H1 (cell line): ENCODE results near the gene ACE. TPM values are rescaled to one million over a fixed set of nuclear protein-coding genes. Genes with fewer than 3 reads are reported as not detected.

Source experiments
- CTCF ChIA-PET: fragments of 300-600 bp; sonication (Branson Sonifier 250); formaldehyde crosslinking; loops from one replicate; lab custom pipeline; 2021; ENCODE audit not compliant: partially characterized antibody; lab: Charles Lee
- POLR2A ChIA-PET: fragments of 300-600 bp; sonication (Branson Sonifier 250); formaldehyde crosslinking; loops from one replicate; lab custom pipeline; 2021; ENCODE audit warnings: inconsistent platforms; ENCODE audit not compliant: partially characterized antibody; lab: Charles Lee
- DNase-seq, 2 experiments: peaks; one replicate each; pipeline versions ENCODE4 v3.0.0 to v3.0.0-alpha.2; 2010 to 2022; ENCODE audit warnings: low spot score in 2 of 2, low read depth in 1 of 2, mixed read lengths in 1 of 2
- FAIRE-seq: peaks from 2 replicates; lab custom pipeline; 2011; peaks lifted over from hg19 to GRCh38; lab: Jason Lieb, UNC
- H2AFZ ChIP-seq: 2 replicates; pipeline ENCODE4 v1.8.1; 2012; ENCODE audit warnings: low read length, inconsistent platforms
- H2AK5ac ChIP-seq: 2 replicates; pipeline ENCODE4 v1.6.1; 2013; ENCODE audit warnings: low read depth, low read length
- H2BK120ac ChIP-seq: replicated peaks from 2 replicates; pipeline ENCODE3; 2013; ENCODE audit warnings: low read depth, low read length, inconsistent platforms
- H2BK12ac ChIP-seq: 2 replicates; pipeline ENCODE4 v1.6.1; 2013; ENCODE audit warnings: low read depth, low read length
- H2BK15ac ChIP-seq: 2 replicates; pipeline ENCODE4 v1.6.1; 2013; ENCODE audit warnings: low read length
- H2BK20ac ChIP-seq: 2 replicates; pipeline ENCODE4 v1.6.1; 2013; ENCODE audit warnings: low read length
- H2BK5ac ChIP-seq: 2 replicates; pipeline ENCODE4 v1.6.1; 2013; ENCODE audit warnings: low read depth, low read length
- H3K14ac ChIP-seq: 2 replicates; pipeline ENCODE4 v1.6.1; 2013; ENCODE audit warnings: inconsistent platforms; ENCODE audit not compliant: insufficient read length
- H3K18ac ChIP-seq: 2 replicates; pipeline ENCODE4 v1.6.1; 2013; ENCODE audit warnings: low read length; ENCODE audit errors: extremely low read depth
- H3K23ac ChIP-seq: 2 replicates; pipeline ENCODE4 v1.6.1; 2013; ENCODE audit warnings: inconsistent platforms; ENCODE audit not compliant: insufficient read length
- H3K23me2 ChIP-seq: 2 replicates; pipeline ENCODE4 v1.6.1; 2013; ENCODE audit warnings: low read depth, low read length
- H3K27ac ChIP-seq: 2 replicates; pipeline ENCODE4 v1.6.1; 2011; ENCODE audit warnings: low read depth, low read length, inconsistent platforms
- H3K27me3 ChIP-seq, 4 experiments: replicated peaks in 1 of 4; 1 replicate in 1 of 4; 2 replicates in 3 of 4; pipeline versions ENCODE4 v1.6.1 to v1.8.1; 2011 to 2013; ENCODE audit warnings: low read length in 3 of 4, mild to moderate bottlenecking in 3 of 4, inconsistent platforms in 2 of 4, mixed read lengths in 2 of 4, moderate library complexity in 1 of 4; ENCODE audit not compliant: control insufficient read depth in 3 of 4, insufficient read depth in 3 of 4; ENCODE audit errors: extremely low read depth in 1 of 4
- H3K36me3 ChIP-seq, 4 experiments: 2 replicates each; pipeline versions ENCODE4 v1.6.1 to v1.8.1; 2011 to 2013; ENCODE audit warnings: mild to moderate bottlenecking in 4 of 4, low read length in 3 of 4, moderate library complexity in 2 of 4, control low read depth in 1 of 4, inconsistent platforms in 1 of 4; ENCODE audit not compliant: insufficient read depth in 4 of 4, control insufficient read depth in 2 of 4
- H3K4ac ChIP-seq: replicated peaks from 2 replicates; pipeline ENCODE3; 2013; ENCODE audit warnings: low read length, low read depth, mixed read lengths, inconsistent platforms; ENCODE audit not compliant: insufficient read length
- H3K4me1 ChIP-seq, 4 experiments: replicated peaks in 1 of 4; 1 replicate in 1 of 4; 2 replicates in 3 of 4; pipeline versions ENCODE4 v1.6.1 to v1.8.1; 2011 to 2013; ENCODE audit warnings: low read length in 3 of 4, inconsistent platforms in 2 of 4, mixed read lengths in 1 of 4; ENCODE audit not compliant: insufficient read depth in 4 of 4, control insufficient read depth in 3 of 4
- H3K4me2 ChIP-seq, 2 experiments: 2 replicates each; pipeline versions ENCODE4 v1.6.1 to v1.8.1; 2011 to 2013; ENCODE audit warnings: low read depth in 2 of 2, low read length in 2 of 2, control low read depth in 1 of 2, inconsistent platforms in 1 of 2, mild to moderate bottlenecking in 1 of 2; ENCODE audit not compliant: insufficient read depth in 1 of 2
- H3K4me3 ChIP-seq, 4 experiments: fragments of 200-600, 300-600 bp in 1 of 4; sonication (generic), shearing (Covaris generic), sonication (Bioruptor Twin) in 1 of 4; 2 replicates each; pipeline versions ENCODE4 v1.5.1 to v1.8.1; 2011 to 2016; ENCODE audit warnings: low read length in 4 of 4, low read depth in 3 of 4, control low read depth in 2 of 4, inconsistent platforms in 2 of 4, mild to moderate bottlenecking in 2 of 4, mixed read lengths in 1 of 4, moderate library complexity in 1 of 4; ENCODE audit not compliant: insufficient read depth in 2 of 4; ENCODE audit errors: extremely low read depth in 1 of 4
- H3K56ac ChIP-seq: replicated peaks from 2 replicates; pipeline ENCODE3; 2013; ENCODE audit warnings: low read depth, mild to moderate bottlenecking, mixed read lengths, low read length, inconsistent platforms; ENCODE audit not compliant: insufficient read length
- H3K79me1 ChIP-seq: 2 replicates; pipeline ENCODE4 v1.6.1; 2013; ENCODE audit warnings: low read depth, low read length, control low read depth
- H3K79me2 ChIP-seq, 2 experiments: 2 replicates each; pipeline versions ENCODE4 v1.6.1 to v1.8.1; 2012 to 2013; ENCODE audit warnings: low read length in 2 of 2, mild to moderate bottlenecking in 2 of 2, inconsistent platforms in 1 of 2; ENCODE audit not compliant: insufficient read depth in 2 of 2, control insufficient read depth in 1 of 2
- H3K9ac ChIP-seq, 4 experiments: replicated peaks in 1 of 4; 1 replicate in 1 of 4; 2 replicates in 3 of 4; pipeline versions ENCODE4 v1.6.1 to v1.8.1; 2011 to 2013; ENCODE audit warnings: low read depth in 3 of 4, low read length in 3 of 4, control low read depth in 2 of 4, mild to moderate bottlenecking in 2 of 4, moderate library complexity in 2 of 4, inconsistent platforms in 1 of 4; ENCODE audit errors: extremely low read depth in 1 of 4
- H3K9me3 ChIP-seq, 2 experiments: 2 replicates each; pipeline versions ENCODE4 v1.6.1 to v1.8.1; 2012 to 2013; ENCODE audit warnings: mild to moderate bottlenecking in 2 of 2, moderate library complexity in 2 of 2, control low read depth in 1 of 2, inconsistent platforms in 1 of 2, low read depth in 1 of 2, low read length in 1 of 2, mixed read lengths in 1 of 2; ENCODE audit not compliant: insufficient read depth in 2 of 2
- H4K20me1 ChIP-seq, 2 experiments: replicated peaks in 1 of 2; 2 replicates each; pipeline versions ENCODE3 to v1.8.1; 2011 to 2013; ENCODE audit warnings: inconsistent platforms in 2 of 2, low read length in 2 of 2, mild to moderate bottlenecking in 1 of 2; ENCODE audit not compliant: insufficient read depth in 2 of 2, control insufficient read depth in 1 of 2
- H4K5ac ChIP-seq: 2 replicates; pipeline ENCODE4 v1.6.1; 2013; ENCODE audit warnings: low read length, low read depth, mixed read lengths, inconsistent platforms; ENCODE audit not compliant: insufficient read length
- H4K8ac ChIP-seq: 2 replicates; pipeline ENCODE4 v1.8.0; 2013; ENCODE audit warnings: mild to moderate bottlenecking, moderate library complexity, low read length, inconsistent platforms; ENCODE audit not compliant: insufficient read depth; ENCODE audit errors: extremely low read depth
- H4K91ac ChIP-seq: replicated peaks from 2 replicates; pipeline ENCODE3; 2013; ENCODE audit warnings: low read length, mixed read lengths, inconsistent platforms; ENCODE audit not compliant: insufficient read length
- ASH2L ChIP-seq: fragments of 200-600, 300-600 bp; sonication (generic); IDR thresholded peaks from one replicate; pipeline ENCODE4 v1.7.1; 2017; ENCODE audit warnings: low read length
- CTBP2 ChIP-seq: IDR thresholded peaks from 2 replicates; pipeline ENCODE4 v1.7.0; 2011; ENCODE audit warnings: borderline replicate concordance, mild to moderate bottlenecking, moderate library complexity, mixed read lengths, low read length; ENCODE audit not compliant: insufficient read depth, insufficient read length
- E2F6 ChIP-seq: IDR thresholded peaks from 2 replicates; pipeline ENCODE4 v1.6.1; 2012; ENCODE audit warnings: inconsistent platforms
- EGR1 ChIP-seq: IDR thresholded peaks from 2 replicates; pipeline ENCODE4 v1.6.1; 2011; ENCODE audit warnings: low read depth, low read length, borderline replicate concordance
- HDAC2 ChIP-seq, 2 experiments: fragments of 300-600 bp in 1 of 2; sonication (generic) in 1 of 2; IDR thresholded peaks; 2 replicates each; pipeline ENCODE4 v1.6.1; 2011 to 2012; ENCODE audit warnings: low read depth in 2 of 2, low read length in 2 of 2, mild to moderate bottlenecking in 2 of 2, moderate library complexity in 2 of 2, borderline replicate concordance in 1 of 2, inconsistent platforms in 1 of 2
- MAFK ChIP-seq: IDR thresholded peaks from 2 replicates; pipeline ENCODE4 v1.6.1; 2012; ENCODE audit warnings: low read depth, mild to moderate bottlenecking, improper control_type of control experiment, low read length
- PHF8 ChIP-seq: fragments of 200-600 bp; sonication (generic); conservative IDR thresholded peaks from 2 replicates; pipeline ENCODE4 v1.7.1; 2012; ENCODE audit warnings: low read depth, mild to moderate bottlenecking, inconsistent platforms, low read length, moderate library complexity
- SP4 ChIP-seq: IDR thresholded peaks from 2 replicates; pipeline ENCODE4 v1.6.1; 2012; ENCODE audit warnings: low read length, inconsistent platforms
- TAF1 ChIP-seq: IDR thresholded peaks from 2 replicates; pipeline ENCODE4 v1.6.1; 2011; ENCODE audit warnings: mild to moderate bottlenecking, low read depth, low read length
- WGBS, 2 experiments: shearing (Covaris generic) in 1 of 2; methylation state at CpG; one replicate each; pipeline versions ENCODE4 v1.1.6 to v1.1.7; 2013 to 2015; ENCODE audit warnings: low lambda C conversion rate in 2 of 2, mixed read lengths in 2 of 2, inconsistent platforms in 1 of 2, low coverage in 1 of 2, missing lambda C conversion rate in 1 of 2; ENCODE audit not compliant: insufficient replicate concordance in 2 of 2, insufficient coverage in 1 of 2, insufficient read length in 1 of 2; ENCODE audit errors: extremely low coverage in 1 of 2, missing lambda C conversion rate in 1 of 2; 5-methylcytosine and 5-hydroxymethylcytosine counted together
- polyA plus RNA-seq, 7 experiments: library from polyadenylated mRNA; depleted of rRNA in 3 of 7; stranded (reverse) in 5 of 7; unstranded in 2 of 7; fragments of >200 nt in 5 of 7; fragments of 200-250 nt in 2 of 7; gene quantifications; 1 replicate in 5 of 7; 2 replicates in 1 of 7; 4 replicates in 1 of 7; pipeline versions ENCODE4 v1.2.1 to v1.2.3, GENCODE V29; 2011 to 2013; ENCODE audit warnings: missing spikeins in 2 of 7, mixed read lengths in 2 of 7
- total RNA-seq: library from RNA; stranded (reverse); fragmentation: NEBNext Ultra II Directional; extraction: Animal tissue kit (Norgen Biotek cat#: 25700); gene quantifications from 2 replicates; pipeline ENCODE4 v1.2.1, GENCODE V29; 2021

ACE gene
- total and polyA plus RNA-seq, 2 of the 8 experiments (the other 6 are each of a cell fraction or from before 2014, with no cell fraction given), result 2.5 to 5.5 TPM

- H3K4me3 ChIP-seq, result peak overlapping the region; percentile 19 to 74 (median 40); a peak in 5 of 8 replicates
Measured at GRCh38 chr17:63446753-63447470, 29.9 kb upstream of the ACE start.

More at GRCh38 chr17:63446753-63447470, 29.9 kb upstream of the ACE start:
- WGBS, 2 experiments, result 30% methylated on average over 35 of the region's 44 CpGs; no CpG with 5 or more reads in 1 of the 2 experiments
- peak overlapping the region; percentile 84 for H4K91ac ChIP-seq
- peak in 1 of 2 experiments; percentile 82 for DNase-seq
- POLR2A ChIA-PET, result interaction anchor here (1.0 to 5.1 kb wide), 10 partner anchors 8 to 251 kb away, joined by 3 to 33 read pairs (median 4); partner anchors contain the start of genes ACE and TACO1
- no peak overlapping the region for H3K4ac ChIP-seq
- 0 out of 2 replicates have a peak, but pooled peaks have one; percentile 25 for TF ChIP-seq EGR1
- peak; percentile 82 for TF ChIP-seq CTBP2
- peak; percentile 47 for TF ChIP-seq TAF1
- TF ChIP-seq ASH2L, result peak; percentile 37
- peak; percentile 82 for TF ChIP-seq E2F6
- no peak for TF ChIP-seq SP4
- TF ChIP-seq HDAC2 (IDR thresholded peaks at IDR 0.05; ENCODE audit: borderline replicate concordance in 1 of 2, low read depth in 2 of 2, low read length in 2 of 2), result 0 out of 4 replicates have a peak, but pooled peaks of 1 of the 2 experiments have one; percentile 37
- peak; percentile 29; the same call in 1 of the 2 replicates for TF ChIP-seq PHF8
- TF ChIP-seq MAFK, result no peak
- TF ChIP-seq, all 59 proteins: peak for 7
- Histone ChIP-seq H4K20me1 (no peaks in the 10 kb centered on the region), H2AK5ac (peak overlapping the region; percentile 84), H3K18ac (peak overlapping the region; percentile 93), H3K4me1 (peaks cover 0 to 20% (median 10%) of the 10 kb centered on the region in 4 experiments; a peak in 6 of 7 replicates), H3K79me1 (0 out of 2 replicates have a peak, but pooled peaks cover 2% of the 10 kb centered on the region), H2AFZ (no peak overlapping the region), H3K23ac (no peak overlapping the region), H3K9ac (peak overlapping the region in 3 of 4 experiments; percentile 25 to 45 (median 34); a peak in 5 of 7 replicates), H3K36me3 (no peaks in the 10 kb centered on the region), H3K79me2 (no peaks in the 10 kb centered on the region), H3K27ac (no peak overlapping the region; the same call in 1 of the 2 replicates), H4K8ac (peak overlapping the region; percentile 94), H4K5ac (peak overlapping the region; percentile 2), H3K9me3 (no peaks in the 10 kb centered on the region), H3K4me2 (peak overlapping the region; percentile 73 to 96), H3K14ac (no peak overlapping the region), H2BK5ac (0 out of 2 replicates have a peak overlapping the region, but pooled peaks have one; percentile 69), H2BK15ac (peak overlapping the region; percentile 92; the same call in 1 of the 2 replicates), H3K27me3 (peaks cover 0 to 10% (median 2%) of the 10 kb centered on the region in 4 experiments; a peak in 2 of 7 replicates), H2BK120ac (no peak overlapping the region), H2BK20ac (no peak overlapping the region), H2BK12ac (peak overlapping the region; percentile 60), H3K56ac (no peak overlapping the region), H3K23me2 (peaks cover 9% of the 10 kb centered on the region; the same call in 1 of the 2 replicates)
- no peak for FAIRE-seq
- CTCF ChIA-PET, result interaction anchor here (1.0 to 29.0 kb wide), 8 partner anchors 20 to 165 kb away, joined by 3 to 758 read pairs (median 4); partner anchors contain the start of gene ACE
